ENCODE results near the gene SAMD13.
"Not testable (repeated sequence)": the region's sequence is repeated elsewhere in the genome, so short reads cannot be mapped to it uniquely, and the experiment has no call there.

Gene SAMD13

GRCh38 chr1:84278905-84279304 is 22.6 kb upstream of the SAMD13 start:
- TF ChIP-seq, protein P1, sequence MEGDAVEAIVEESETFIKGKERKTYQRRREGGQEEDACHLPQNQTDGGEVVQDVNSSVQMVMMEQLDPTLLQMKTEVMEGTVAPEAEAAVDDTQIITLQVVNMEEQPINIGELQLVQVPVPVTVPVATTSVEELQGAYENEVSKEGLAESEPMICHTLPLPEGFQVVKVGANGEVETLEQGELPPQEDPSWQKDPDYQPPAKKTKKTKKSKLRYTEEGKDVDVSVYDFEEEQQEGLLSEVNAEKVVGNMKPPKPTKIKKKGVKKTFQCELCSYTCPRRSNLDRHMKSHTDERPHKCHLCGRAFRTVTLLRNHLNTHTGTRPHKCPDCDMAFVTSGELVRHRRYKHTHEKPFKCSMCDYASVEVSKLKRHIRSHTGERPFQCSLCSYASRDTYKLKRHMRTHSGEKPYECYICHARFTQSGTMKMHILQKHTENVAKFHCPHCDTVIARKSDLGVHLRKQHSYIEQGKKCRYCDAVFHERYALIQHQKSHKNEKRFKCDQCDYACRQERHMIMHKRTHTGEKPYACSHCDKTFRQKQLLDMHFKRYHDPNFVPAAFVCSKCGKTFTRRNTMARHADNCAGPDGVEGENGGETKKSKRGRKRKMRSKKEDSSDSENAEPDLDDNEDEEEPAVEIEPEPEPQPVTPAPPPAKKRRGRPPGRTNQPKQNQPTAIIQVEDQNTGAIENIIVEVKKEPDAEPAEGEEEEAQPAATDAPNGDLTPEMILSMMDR (IDR thresholded peaks at IDR 0.05; ENCODE audit: low read depth, low read length) = no peak
- Histone ChIP-seq H3K4me3 (ENCODE audit: low read depth, low read length) (no peak overlapping the region), H3K36me3 (no peaks in the 10 kb centered on the region), H3K4me1 (no peaks in the 10 kb centered on the region), H3K27me3 (no peaks in the 10 kb centered on the region), H3K9me3 (no peaks in the 10 kb centered on the region)
- DNase-seq = no peak

DNA sequence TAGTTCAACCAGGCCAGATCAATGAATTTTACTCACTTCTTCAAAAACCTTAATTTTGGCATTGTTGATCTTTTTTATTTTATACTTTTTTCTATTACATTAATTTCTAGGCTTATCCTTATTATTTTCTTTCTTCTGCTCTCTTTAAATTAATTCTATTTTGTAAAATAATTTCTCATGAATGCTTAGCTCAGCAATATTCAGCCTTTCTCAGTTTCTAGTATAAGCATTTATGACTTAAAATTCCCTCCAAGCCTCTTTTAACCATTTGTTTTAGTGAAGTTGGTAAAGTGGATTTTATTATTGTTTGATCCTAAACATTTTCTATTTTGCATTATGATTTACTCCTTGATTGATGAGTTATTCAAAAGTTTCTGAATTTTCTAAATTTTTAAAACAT is 20.6 kb upstream of the SAMD13 start:
- TF ChIP-seq, protein P1 (IDR thresholded peaks at IDR 0.05; ENCODE audit: low read depth, low read length) = no peak
- Histone ChIP-seq H3K27me3 (no peaks in the 10 kb centered on the region), H3K4me1 (no peaks in the 10 kb centered on the region), H3K9me3 (no peaks in the 10 kb centered on the region), H3K36me3 (no peaks in the 10 kb centered on the region), H3K4me3 (ENCODE audit: low read depth, low read length) (no peak overlapping the region)
- no peak for DNase-seq

DNA sequence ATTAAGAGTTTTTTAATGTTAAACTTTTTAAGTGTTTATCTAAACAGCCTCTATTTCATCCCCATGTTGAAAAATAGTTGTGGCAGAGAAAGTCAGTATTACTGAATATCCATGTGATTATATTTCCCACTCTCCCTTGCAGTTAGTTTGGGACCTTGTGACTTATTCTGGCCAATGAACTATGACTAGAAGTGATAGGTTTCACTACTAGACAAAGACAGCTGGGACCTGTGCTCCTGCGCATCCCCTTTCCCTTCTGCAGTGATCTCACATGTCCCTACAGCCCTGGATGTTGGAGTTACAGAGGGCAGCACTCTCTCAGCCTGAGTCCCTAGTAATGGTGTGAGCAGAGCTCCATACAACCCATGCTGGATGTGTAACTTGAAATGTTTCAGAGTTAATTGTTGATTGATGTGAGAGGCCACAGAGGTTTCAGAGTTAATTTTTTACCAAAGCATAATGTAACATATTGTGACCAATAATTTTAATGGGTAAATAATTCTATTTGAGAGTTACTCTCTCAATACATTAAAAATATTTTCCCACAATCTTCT is 18.7 kb upstream of the SAMD13 start:
- no peak for DNase-seq

GRCh38 chr1:84283381-84283780 is 18.1 kb upstream of the SAMD13 start:
- Histone ChIP-seq H3K36me3 (no peaks in the 10 kb centered on the region), H3K27me3 (no peaks in the 10 kb centered on the region), H3K4me3 (ENCODE audit: low read depth, low read length) (no peak overlapping the region), H3K9me3 (no peaks in the 10 kb centered on the region), H3K4me1 (no peaks in the 10 kb centered on the region)
- DNase-seq = no peak
- TF ChIP-seq, protein P1 (IDR thresholded peaks at IDR 0.05; ENCODE audit: low read depth, low read length) = no peak

More for the DNA sequence above, 18.7 kb upstream of the SAMD13 start:
- no peaks in the 10 kb centered on the region for H3K27me3 ChIP-seq
- H3K4me1 ChIP-seq = no peaks in the 10 kb centered on the region
- no peaks in the 10 kb centered on the region for H3K36me3 ChIP-seq
- TF ChIP-seq, protein P1 (IDR thresholded peaks at IDR 0.05; ENCODE audit: low read depth, low read length) = no peak
- no peaks in the 10 kb centered on the region for H3K9me3 ChIP-seq
- H3K4me3 ChIP-seq (ENCODE audit: low read depth, low read length) = no peak overlapping the region

GRCh38 chr1:84286071-84286470 is 15.4 kb upstream of the SAMD13 start:
- H3K4me3 ChIP-seq (ENCODE audit: low read depth, low read length) = no peak overlapping the region
- H3K36me3 ChIP-seq = no peaks in the 10 kb centered on the region
- no peak for DNase-seq
- no peaks in the 10 kb centered on the region for H3K9me3 ChIP-seq
- no peaks in the 10 kb centered on the region for H3K4me1 ChIP-seq
- H3K27me3 ChIP-seq = no peaks in the 10 kb centered on the region
- TF ChIP-seq, protein P1 (IDR thresholded peaks at IDR 0.05; ENCODE audit: low read depth, low read length) = no peak

DNA sequence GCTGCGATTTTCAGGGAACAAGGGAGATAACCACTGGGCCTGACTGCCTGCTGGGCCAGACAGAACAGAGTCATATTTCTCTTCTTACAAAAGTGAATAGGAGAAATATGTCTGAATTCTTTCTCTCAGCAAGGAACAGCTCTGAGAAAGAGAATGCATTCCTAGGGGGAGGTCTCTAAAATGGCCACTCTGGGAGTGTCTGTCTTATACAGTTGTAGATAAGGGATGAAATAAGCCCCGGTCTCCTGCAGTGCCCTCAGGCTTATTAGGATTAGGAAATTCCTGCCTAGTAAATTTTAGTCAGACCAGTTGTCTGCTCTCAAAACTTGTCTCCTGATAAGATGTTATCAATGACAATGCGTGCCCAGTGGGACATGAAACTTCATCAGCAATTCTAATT is 14.1 kb upstream of the SAMD13 start:
- not testable (repeated sequence) for H3K4me3 ChIP-seq (ENCODE audit: low read depth, low read length); H3K4me1 ChIP-seq; H3K27me3 ChIP-seq; H3K36me3 ChIP-seq; DNase-seq; H3K9me3 ChIP-seq
